GM19351 (cell line): ENCODE data around the gene TFCP2L1.

Experiments used
- ATAC-seq: cut with Tn5 transposase; IDR thresholded peaks from one replicate; pipeline ENCODE4 v1.9.1; 2021; ENCODE audit warnings: mild to moderate bottlenecking, moderate library complexity; ENCODE audit not compliant: unreplicated experiment

The TFCP2L1 gene

GRCh38 chr2:121179467-121179866 lies 105.5 kb downstream of the TFCP2L1 start:
- ATAC-seq: no peak

DNA sequence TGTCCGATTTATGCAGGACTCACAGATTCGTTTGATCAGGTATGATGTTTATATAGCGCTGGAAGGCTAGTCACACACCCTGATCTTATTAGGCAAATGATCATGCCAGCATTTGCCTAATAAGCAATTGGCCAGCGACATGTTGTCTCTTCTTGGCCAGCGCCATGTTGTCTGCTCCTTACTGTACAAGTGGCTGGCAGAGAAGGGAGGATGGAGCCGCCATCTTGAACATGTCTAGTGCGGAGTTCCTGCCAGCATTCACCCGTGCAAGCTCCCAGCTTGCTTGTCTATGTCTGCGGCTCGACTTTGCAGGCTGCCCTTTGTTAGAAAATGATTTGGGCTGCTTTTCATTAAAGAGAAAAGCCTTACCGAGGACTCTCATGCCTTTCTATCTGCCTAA lies 106.3 kb downstream of the TFCP2L1 start:
- no peak for ATAC-seq

DNA sequence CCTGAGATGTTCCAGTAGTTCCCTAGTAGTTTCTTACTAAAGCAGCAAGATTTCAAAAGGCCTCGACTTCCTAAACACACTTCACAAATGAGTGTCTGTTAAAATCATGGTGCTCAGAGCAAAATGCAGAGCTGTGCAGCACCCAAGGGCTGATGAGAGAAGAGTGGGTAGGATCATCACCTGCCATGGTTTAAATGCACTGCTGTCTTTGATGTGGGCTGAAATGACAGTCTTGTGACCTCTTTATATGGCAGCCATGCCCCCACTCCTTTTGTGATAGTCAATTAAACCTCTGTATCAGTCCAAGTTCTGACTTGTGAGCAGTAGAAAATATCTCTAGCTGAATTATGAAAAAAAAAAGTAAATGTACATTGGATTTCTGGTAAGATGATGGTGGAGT lies 107.1 kb downstream of the TFCP2L1 start:
- ATAC-seq: no peak

DNA sequence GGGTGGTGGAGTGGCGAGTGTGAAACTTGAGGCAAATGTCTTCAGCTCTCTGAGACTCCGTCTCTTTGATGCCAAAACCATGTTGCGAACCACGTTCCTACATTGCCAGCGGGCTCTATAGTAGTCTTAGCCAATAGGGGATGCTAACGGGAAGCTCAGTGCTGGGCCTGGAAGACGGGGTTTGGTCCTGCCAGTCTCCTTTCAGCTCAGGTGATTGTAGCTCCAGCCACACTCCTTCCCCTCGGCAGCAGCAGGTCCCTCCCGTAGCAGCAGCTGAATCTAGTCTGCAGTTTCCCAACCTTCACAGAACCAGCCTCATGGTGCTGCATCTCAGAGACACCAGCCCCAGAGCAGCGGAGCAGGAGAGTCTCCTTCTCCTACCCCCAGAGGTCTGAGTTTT lies 109.7 kb downstream of the TFCP2L1 start:
- ATAC-seq: no peak

GRCh38 chr2:121173806-121174205 lies 111.2 kb downstream of the TFCP2L1 start:
- ATAC-seq: no peak

GRCh38 chr2:121173112-121173511 lies 111.9 kb downstream of the TFCP2L1 start:
- ATAC-seq: no peak

- ATAC-seq: no peak
These were observed 112.5 kb downstream of the TFCP2L1 start for GRCh38 chr2:121172456-121172855.

- ATAC-seq: peak; percentile 40
These were observed 113.3 kb downstream of the TFCP2L1 start for GRCh38 chr2:121171625-121172119.

DNA sequence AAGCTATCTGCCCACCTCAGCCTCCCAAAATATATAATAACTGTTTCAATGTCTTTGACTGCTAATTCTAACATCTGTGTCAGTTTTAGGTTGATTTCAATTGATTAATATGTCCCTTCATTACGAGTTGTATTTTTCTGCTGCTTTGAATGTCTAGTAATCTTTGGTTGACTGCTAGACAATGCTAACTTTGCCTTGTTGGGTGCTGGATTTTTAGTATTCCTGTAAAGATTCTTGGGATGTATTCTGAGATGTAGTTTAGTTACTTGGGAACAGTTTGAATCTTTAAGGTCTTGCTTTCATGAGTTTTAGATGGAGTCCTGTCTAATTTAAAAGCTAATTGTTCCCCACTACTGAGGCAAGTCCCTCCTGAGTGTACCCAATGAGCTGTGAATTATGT lies 114.4 kb downstream of the TFCP2L1 start:
- no peak for ATAC-seq

DNA sequence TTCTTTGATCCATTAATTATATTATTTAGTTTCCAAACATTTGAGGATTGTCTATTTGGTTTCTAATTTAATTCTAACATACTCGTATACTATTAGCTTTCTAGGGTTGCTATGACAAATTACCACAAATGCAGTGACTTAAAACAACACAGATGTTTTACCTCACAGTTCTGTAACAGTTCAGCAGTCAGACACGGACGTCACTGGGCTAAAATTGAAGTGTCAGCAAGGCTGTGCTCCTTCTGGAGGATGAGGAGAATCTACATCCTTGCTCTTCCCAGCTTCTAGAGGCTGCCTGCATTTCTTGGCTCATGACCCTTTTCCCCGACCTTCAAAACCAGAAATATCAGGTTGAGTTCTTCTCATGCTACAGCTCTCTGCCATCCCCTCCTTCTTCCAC lies 117.6 kb downstream of the TFCP2L1 start:
- no peak for ATAC-seq
